Smooth muscle cell (in vitro differentiated cells): Measurements from ENCODE around the gene SLC26A8. TPM values are rescaled to one million over a fixed set of nuclear protein-coding genes. Genes with fewer than 3 reads are reported as not detected.

ENCODE experiments used
- DNase-seq: peaks from one replicate; lab custom pipeline; 2025; ENCODE audit not compliant: unreplicated experiment; lab: John Stamatoyannopoulos, UW
- H2AFZ ChIP-seq: fragments of 200-600 bp; sonication (generic); 2 replicates; pipeline ENCODE4 v1.6.0; 2016; ENCODE audit warnings: antibody characterized with exemption, low read depth, mild to moderate bottlenecking
- H3F3A ChIP-seq: fragments of 200-600 bp; sonication (generic); 2 replicates; pipeline ENCODE4 v1.6.0; 2017; ENCODE audit warnings: antibody characterized with exemption, low read depth
- H3K27ac ChIP-seq: fragments of 200-600 bp; sonication (generic); 2 replicates; pipeline ENCODE4 v1.5.1; 2016; ENCODE audit warnings: low read depth, mild to moderate bottlenecking
- H3K27me3 ChIP-seq: fragments of 200-600 bp; sonication (generic); 2 replicates; pipeline ENCODE4 v1.6.1; 2016; ENCODE audit warnings: low read depth, mild to moderate bottlenecking
- H3K36me3 ChIP-seq: fragments of 200-600 bp; sonication (generic); 2 replicates; pipeline ENCODE4 v1.5.1; 2016; ENCODE audit warnings: low read depth
- H3K4me1 ChIP-seq: fragments of 200-600 bp; sonication (generic); 2 replicates; pipeline ENCODE4 v1.5.1; 2016; ENCODE audit warnings: low read depth
- H3K4me2 ChIP-seq: fragments of 200-600 bp; sonication (generic); 2 replicates; pipeline ENCODE4 v1.6.0; 2016; ENCODE audit warnings: mild to moderate bottlenecking
- H3K4me3 ChIP-seq: fragments of 200-600 bp; sonication (generic); 2 replicates; pipeline ENCODE4 v1.5.1; 2016; ENCODE audit warnings: mild to moderate bottlenecking
- H3K79me2 ChIP-seq: fragments of 200-600 bp; sonication (generic); 2 replicates; pipeline ENCODE4 v1.6.0; 2016; ENCODE audit warnings: low read depth, mild to moderate bottlenecking
- H3K9ac ChIP-seq: fragments of 200-600 bp; sonication (generic); 2 replicates; pipeline ENCODE4 v1.6.0; 2016; ENCODE audit warnings: low read depth
- H3K9me3 ChIP-seq: fragments of 200-600 bp; sonication (generic); replicated peaks from 2 replicates; pipeline ENCODE4 v1.5.1; 2016; ENCODE audit warnings: low read depth
- H4K20me1 ChIP-seq: fragments of 200-600 bp; sonication (generic); 2 replicates; pipeline ENCODE4 v1.6.0; 2016; ENCODE audit warnings: low read depth
- WGBS: methylation state at CpG from one replicate; pipeline ENCODE4 v1.1.7; 2016; ENCODE audit warnings: low lambda C conversion rate; 5-methylcytosine and 5-hydroxymethylcytosine counted together
- polyA plus RNA-seq: library from polyadenylated mRNA; unstranded; fragments of >200 nt; fragmentation: Nextera tagmentation; extraction: Ambion mirVana; gene quantifications from 2 replicates; pipeline ENCODE4 v1.2.1, GENCODE V29; 2016
- total RNA-seq: library from RNA; depleted of rRNA; stranded (reverse); fragments of >200 nt; gene quantifications from 2 replicates; pipeline ENCODE4 v1.2.3, GENCODE V29; 2014
- TF ChIP-seq, protein P1 (sequence below): fragments of 200-600 bp; sonication (generic); IDR thresholded peaks from 2 replicates; pipeline ENCODE4 v1.5.1; 2017; ENCODE audit warnings: borderline replicate concordance, mild to moderate bottlenecking, antibody characterized with exemption; ENCODE audit not compliant: insufficient read depth, poor library complexity, severe bottlenecking

SLC26A8 gene
- total and polyA plus RNA-seq, 2 experiments from 2014 or later: 0.09 TPM; not detected in 1

DNA sequence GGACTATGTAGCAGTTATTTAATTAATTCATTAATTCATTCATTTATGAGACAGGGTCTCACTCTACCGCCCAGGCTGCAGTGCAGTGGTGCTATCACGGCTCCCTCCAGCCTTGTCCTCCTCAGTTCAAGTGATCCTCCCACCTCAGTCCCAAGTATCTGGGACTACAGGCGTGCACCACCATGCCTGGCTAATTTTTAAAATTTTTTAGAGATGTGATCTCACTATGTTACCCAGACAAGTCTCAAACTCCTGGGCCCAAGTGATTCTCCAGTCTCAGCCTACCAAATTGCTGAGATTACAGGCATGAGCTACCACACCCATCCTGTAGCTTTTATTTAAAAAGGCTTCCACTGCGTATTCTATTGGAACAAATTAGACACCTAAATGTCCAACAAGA, 127.0 kb downstream of the SLC26A8 start:
- no peaks in the 10 kb centered on the region for H3F3A ChIP-seq
- peaks cover 4% of the 10 kb centered on the region for H3K4me1 ChIP-seq
- no peak for DNase-seq
- H3K9ac ChIP-seq: no peak overlapping the region
- H3K27ac ChIP-seq: peak overlapping the region; percentile 79
- TF ChIP-seq, protein P1, sequence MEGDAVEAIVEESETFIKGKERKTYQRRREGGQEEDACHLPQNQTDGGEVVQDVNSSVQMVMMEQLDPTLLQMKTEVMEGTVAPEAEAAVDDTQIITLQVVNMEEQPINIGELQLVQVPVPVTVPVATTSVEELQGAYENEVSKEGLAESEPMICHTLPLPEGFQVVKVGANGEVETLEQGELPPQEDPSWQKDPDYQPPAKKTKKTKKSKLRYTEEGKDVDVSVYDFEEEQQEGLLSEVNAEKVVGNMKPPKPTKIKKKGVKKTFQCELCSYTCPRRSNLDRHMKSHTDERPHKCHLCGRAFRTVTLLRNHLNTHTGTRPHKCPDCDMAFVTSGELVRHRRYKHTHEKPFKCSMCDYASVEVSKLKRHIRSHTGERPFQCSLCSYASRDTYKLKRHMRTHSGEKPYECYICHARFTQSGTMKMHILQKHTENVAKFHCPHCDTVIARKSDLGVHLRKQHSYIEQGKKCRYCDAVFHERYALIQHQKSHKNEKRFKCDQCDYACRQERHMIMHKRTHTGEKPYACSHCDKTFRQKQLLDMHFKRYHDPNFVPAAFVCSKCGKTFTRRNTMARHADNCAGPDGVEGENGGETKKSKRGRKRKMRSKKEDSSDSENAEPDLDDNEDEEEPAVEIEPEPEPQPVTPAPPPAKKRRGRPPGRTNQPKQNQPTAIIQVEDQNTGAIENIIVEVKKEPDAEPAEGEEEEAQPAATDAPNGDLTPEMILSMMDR: no peak
- H2AFZ ChIP-seq: no peak overlapping the region
- H3K4me2 ChIP-seq: no peak overlapping the region
- H3K4me3 ChIP-seq: no peak overlapping the region
- H3K79me2 ChIP-seq: peaks cover 82% of the 10 kb centered on the region
- no peaks in the 10 kb centered on the region for H3K27me3 ChIP-seq
- WGBS: 96% methylated on average over 4 of the region's 4 CpGs
- no peaks in the 10 kb centered on the region for H3K36me3 ChIP-seq
- peaks cover 25% of the 10 kb centered on the region for H4K20me1 ChIP-seq
- no peaks in the 10 kb centered on the region for H3K9me3 ChIP-seq

DNA sequence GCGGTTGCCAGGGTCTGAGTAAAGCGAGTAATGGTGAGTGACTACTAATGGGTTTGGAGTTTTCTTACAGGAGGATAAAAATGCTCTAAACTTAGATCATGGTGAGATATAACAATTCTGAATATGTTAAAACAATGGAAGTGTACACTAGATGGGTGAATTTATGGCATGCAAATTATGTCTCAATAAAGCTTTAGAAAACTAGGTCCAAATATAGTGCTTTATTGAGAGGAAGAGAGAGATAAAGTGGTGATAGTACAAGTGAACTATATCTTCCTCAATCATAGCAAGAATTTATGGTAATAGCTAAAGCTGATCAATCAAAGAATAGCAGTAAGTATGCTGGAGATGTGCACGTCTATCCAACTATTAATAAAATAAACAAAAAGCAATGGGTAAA, 127.4 kb downstream of the SLC26A8 start:
- peaks cover 4% of the 10 kb centered on the region for H3K4me1 ChIP-seq
- 90% methylated on average over 3 of the region's 3 CpGs for WGBS
- H3K79me2 ChIP-seq: peaks cover 81% of the 10 kb centered on the region
- peaks cover 26% of the 10 kb centered on the region for H4K20me1 ChIP-seq
- no peaks in the 10 kb centered on the region for H3K27me3 ChIP-seq
- H3K4me2 ChIP-seq: no peak overlapping the region
- H3K9ac ChIP-seq: no peak overlapping the region
- TF ChIP-seq, protein P1: no peak
- no peaks in the 10 kb centered on the region for H3K9me3 ChIP-seq
- H3K4me3 ChIP-seq: no peak overlapping the region
- H3F3A ChIP-seq: no peaks in the 10 kb centered on the region
- H2AFZ ChIP-seq: no peak overlapping the region
- no peaks in the 10 kb centered on the region for H3K36me3 ChIP-seq
- no peak for DNase-seq
- H3K27ac ChIP-seq: peak overlapping the region; percentile 79

DNA sequence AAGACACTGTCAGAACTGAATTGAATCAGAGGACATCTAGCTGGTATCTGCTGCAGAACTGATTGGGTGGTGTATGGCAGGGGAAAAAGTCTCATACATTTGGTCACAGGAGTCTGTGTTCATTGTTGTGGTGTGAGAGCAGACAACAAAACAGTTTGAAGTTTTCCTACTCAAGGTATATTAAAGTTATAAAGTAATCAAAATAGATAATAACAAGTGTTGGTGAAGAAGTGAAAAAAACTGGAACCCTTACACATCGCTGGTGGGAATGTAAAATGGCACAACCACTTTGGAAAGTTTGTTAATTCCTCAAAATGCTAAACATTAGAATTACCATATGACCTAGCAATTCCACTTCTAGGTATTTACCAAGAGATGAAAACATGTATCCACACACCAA, 128.2 kb downstream of the SLC26A8 start:
- H3K4me2 ChIP-seq: no peak overlapping the region
- WGBS: 95% methylated on average over 1 of the region's 1 CpG

DNA sequence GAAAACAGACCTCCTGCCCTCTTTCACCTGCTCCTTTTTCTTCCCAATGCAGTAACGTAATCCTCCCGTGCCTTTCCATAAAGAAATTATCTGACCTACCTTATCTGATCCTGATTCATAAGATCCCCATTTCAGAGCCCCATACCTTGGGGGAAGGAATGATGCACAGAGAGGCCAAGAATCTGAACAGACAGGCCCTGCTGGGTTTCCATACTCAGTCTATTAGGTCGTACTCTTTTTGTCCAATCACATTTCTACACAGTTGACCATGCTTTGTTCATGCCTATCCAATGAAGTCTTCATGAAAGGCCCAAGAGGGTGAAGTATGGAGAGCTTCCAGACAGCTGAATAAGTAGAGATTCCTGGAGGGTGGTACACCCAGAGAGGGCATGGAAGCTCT, 128.9 kb downstream of the SLC26A8 start:
- Histone ChIP-seq H4K20me1 (peaks cover 26% of the 10 kb centered on the region), H3K4me3 (no peak overlapping the region), H3K36me3 (no peaks in the 10 kb centered on the region), H3K27me3 (no peaks in the 10 kb centered on the region), H3K4me1 (peaks cover 4% of the 10 kb centered on the region), H3K9ac (no peak overlapping the region), H3K27ac (peak overlapping the region; percentile 79), H3K4me2 (no peak overlapping the region), H3F3A (no peaks in the 10 kb centered on the region), H3K79me2 (peaks cover 83% of the 10 kb centered on the region), H3K9me3 (no peaks in the 10 kb centered on the region), H2AFZ (no peak overlapping the region)
- DNase-seq: no peak
- 66% methylated on average over 3 of the region's 3 CpGs for WGBS
- TF ChIP-seq, protein P1: no peak

More for the DNA sequence above, 128.2 kb downstream of the SLC26A8 start:
- H3K79me2 ChIP-seq: peaks cover 82% of the 10 kb centered on the region
- no peak overlapping the region for H2AFZ ChIP-seq
- H3K27ac ChIP-seq: peak overlapping the region; percentile 79
- no peaks in the 10 kb centered on the region for H3K9me3 ChIP-seq
- TF ChIP-seq, protein P1: no peak
- no peaks in the 10 kb centered on the region for H3K36me3 ChIP-seq
- H3K27me3 ChIP-seq: no peaks in the 10 kb centered on the region
- no peak overlapping the region for H3K9ac ChIP-seq
- no peak overlapping the region for H3K4me3 ChIP-seq
- no peak for DNase-seq
- H4K20me1 ChIP-seq: peaks cover 26% of the 10 kb centered on the region
- H3F3A ChIP-seq: no peaks in the 10 kb centered on the region
- peaks cover 4% of the 10 kb centered on the region for H3K4me1 ChIP-seq
